ENCODE data around the gene ELOVL3.

GRCh38 chr10:102243309-102243708 lies 17.2 kb downstream of the ELOVL3 start:
- TF ChIP-seq POLR2A (IDR thresholded peaks at IDR 0.05; ENCODE audit: low read length) (no peak), GATA1 (IDR thresholded peaks at IDR 0.05; ENCODE audit: low read depth, low read length) (no peak)

Data from erythroblast (primary cell).